Suprapubic skin (tissue), 4 donors: ENCODE results near the gene LPIN1. TPM values are rescaled to one million over a fixed set of nuclear protein-coding genes. Genes with fewer than 3 reads are reported as not detected.

Source experiments
- DNase-seq, 2 donors: peaks; one replicate each; pipeline ENCODE4 v3.0.0-alpha.2; 2019; ENCODE audit warnings: low spot score in 2 of 2
- H3K27ac ChIP-seq: fragments of 200-600 bp; sonication (generic); one replicate; pipeline ENCODE4 v1.5.1; 2019
- H3K27me3 ChIP-seq: fragments of 200-600 bp; sonication (generic); one replicate; pipeline ENCODE4 v1.5.1; 2019
- H3K36me3 ChIP-seq: fragments of 200-600 bp; sonication (generic); one replicate; pipeline ENCODE4 v1.5.1; 2019
- H3K4me1 ChIP-seq: fragments of 200-600 bp; sonication (generic); one replicate; pipeline ENCODE4 v1.5.1; 2019
- H3K4me3 ChIP-seq: fragments of 200-600 bp; sonication (generic); one replicate; pipeline ENCODE4 v1.5.1; 2019; ENCODE audit warnings: mild to moderate bottlenecking
- H3K9me3 ChIP-seq: fragments of 200-600 bp; sonication (generic); one replicate; pipeline ENCODE4 v1.5.1; 2019
- EP300 ChIP-seq: sonication (generic); formaldehyde crosslinking; IDR thresholded peaks from one replicate; pipeline ENCODE4 v1.6.1; 2017; ENCODE audit warnings: antibody characterized with exemption
- POLR2A ChIP-seq, 2 donors: fragments of 450-650 bp; IDR thresholded peaks; one replicate each; pipeline ENCODE4 v1.6.1; 2017; ENCODE audit warnings: antibody characterized with exemption in 2 of 2, mild to moderate bottlenecking in 2 of 2, moderate library complexity in 2 of 2
- POLR2AphosphoS5 ChIP-seq, 3 donors: sonication (generic); formaldehyde crosslinking; IDR thresholded peaks; one replicate each; pipeline ENCODE4 v1.6.1; 2017; ENCODE audit warnings: antibody characterized with exemption in 3 of 3
- WGBS: methylation state at CpG from one replicate; pipeline ENCODE4 v1.1.5; 2018; 5-methylcytosine and 5-hydroxymethylcytosine counted together
- total RNA-seq, 4 donors: library from RNA; depleted of rRNA; stranded (reverse); fragments of >200 nt; gene quantifications; one replicate each; pipeline ENCODE4 v1.1.0, GENCODE V29; 2016
- TF ChIP-seq, protein P1 (sequence below), 2 donors: fragments of 200-600 bp in 1 of 2; fragments of 450-650 bp in 1 of 2; sonication (generic) in 1 of 2; IDR thresholded peaks; one replicate each; pipeline ENCODE4 v1.5.1; 2016 to 2019; ENCODE audit warnings: antibody characterized with exemption in 2 of 2, mild to moderate bottlenecking in 1 of 2, moderate library complexity in 1 of 2

The LPIN1 gene
- total RNA-seq, 4 donors from 2014 or later = 25.9 to 71.9 (median 52.5) TPM

GRCh38 chr2:11768946-11769345, 22.5 kb downstream of the LPIN1 start:
- Histone ChIP-seq H3K27ac (no peak overlapping the region), H3K4me3 (no peak overlapping the region), H3K4me1 (no peaks in the 10 kb centered on the region), H3K36me3 (peaks cover 68% of the 10 kb centered on the region), H3K27me3 (no peaks in the 10 kb centered on the region), H3K9me3 (no peaks in the 10 kb centered on the region)
- no peak for TF ChIP-seq POLR2A (IDR thresholded peaks at IDR 0.05)
- TF ChIP-seq POLR2AphosphoS5 (IDR thresholded peaks at IDR 0.05) = no peak
- no peak for TF ChIP-seq EP300
- TF ChIP-seq, protein P1, sequence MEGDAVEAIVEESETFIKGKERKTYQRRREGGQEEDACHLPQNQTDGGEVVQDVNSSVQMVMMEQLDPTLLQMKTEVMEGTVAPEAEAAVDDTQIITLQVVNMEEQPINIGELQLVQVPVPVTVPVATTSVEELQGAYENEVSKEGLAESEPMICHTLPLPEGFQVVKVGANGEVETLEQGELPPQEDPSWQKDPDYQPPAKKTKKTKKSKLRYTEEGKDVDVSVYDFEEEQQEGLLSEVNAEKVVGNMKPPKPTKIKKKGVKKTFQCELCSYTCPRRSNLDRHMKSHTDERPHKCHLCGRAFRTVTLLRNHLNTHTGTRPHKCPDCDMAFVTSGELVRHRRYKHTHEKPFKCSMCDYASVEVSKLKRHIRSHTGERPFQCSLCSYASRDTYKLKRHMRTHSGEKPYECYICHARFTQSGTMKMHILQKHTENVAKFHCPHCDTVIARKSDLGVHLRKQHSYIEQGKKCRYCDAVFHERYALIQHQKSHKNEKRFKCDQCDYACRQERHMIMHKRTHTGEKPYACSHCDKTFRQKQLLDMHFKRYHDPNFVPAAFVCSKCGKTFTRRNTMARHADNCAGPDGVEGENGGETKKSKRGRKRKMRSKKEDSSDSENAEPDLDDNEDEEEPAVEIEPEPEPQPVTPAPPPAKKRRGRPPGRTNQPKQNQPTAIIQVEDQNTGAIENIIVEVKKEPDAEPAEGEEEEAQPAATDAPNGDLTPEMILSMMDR (IDR thresholded peaks at IDR 0.05) = no peak
- no peak for DNase-seq
- WGBS = 69% methylated on average over 3 of the region's 3 CpGs

DNA sequence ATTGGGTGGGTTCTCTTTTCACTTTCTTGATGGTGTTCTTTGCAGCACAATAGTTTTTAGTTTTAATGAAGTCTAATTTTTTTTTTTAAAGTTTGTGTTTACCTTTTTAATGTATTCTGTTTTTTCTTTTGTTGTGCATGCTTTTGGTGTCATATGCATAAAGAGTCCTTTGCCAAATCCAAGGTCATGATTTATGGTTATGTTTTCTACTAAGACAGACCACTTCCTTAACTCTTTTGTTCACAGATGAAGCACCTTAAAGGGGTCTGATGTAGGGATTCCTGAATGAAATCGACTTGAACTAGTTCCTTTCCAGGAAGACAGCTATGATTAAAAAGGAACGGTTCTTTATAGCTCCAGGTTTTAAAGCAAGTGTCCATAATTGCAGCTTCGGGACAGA, 23.1 kb downstream of the LPIN1 start:
- TF ChIP-seq POLR2A (IDR thresholded peaks at IDR 0.05) (no peak), EP300 (no peak), POLR2AphosphoS5 (IDR thresholded peaks at IDR 0.05) (no peak)
- TF ChIP-seq, protein P1 (IDR thresholded peaks at IDR 0.05) = no peak
- Histone ChIP-seq H3K4me3 (no peak overlapping the region), H3K4me1 (no peaks in the 10 kb centered on the region), H3K36me3 (peaks cover 74% of the 10 kb centered on the region), H3K9me3 (no peaks in the 10 kb centered on the region), H3K27ac (no peak overlapping the region), H3K27me3 (no peaks in the 10 kb centered on the region)
- DNase-seq = no peak
- WGBS = 65% methylated on average over 3 of the region's 3 CpGs

- WGBS = 82% methylated on average over 6 of the region's 6 CpGs
- no peak overlapping the region for H3K27ac ChIP-seq
- H3K9me3 ChIP-seq = no peaks in the 10 kb centered on the region
- H3K36me3 ChIP-seq = peaks cover 72% of the 10 kb centered on the region
- no peaks in the 10 kb centered on the region for H3K27me3 ChIP-seq
- TF ChIP-seq EP300 (no peak), POLR2AphosphoS5 (IDR thresholded peaks at IDR 0.05) (no peak), POLR2A (IDR thresholded peaks at IDR 0.05) (no peak)
- TF ChIP-seq, protein P1 (IDR thresholded peaks at IDR 0.05) = no peak
- no peaks in the 10 kb centered on the region for H3K4me1 ChIP-seq
- no peak for DNase-seq
- H3K4me3 ChIP-seq = no peak overlapping the region
Observed at GRCh38 chr2:11770531-11771188, 24.2 kb downstream of the LPIN1 start.

GRCh38 chr2:11771971-11772615, 25.7 kb downstream of the LPIN1 start:
- no peaks in the 10 kb centered on the region for H3K27me3 ChIP-seq
- DNase-seq = no peak
- 73% methylated on average over 8 of the region's 8 CpGs for WGBS
- H3K4me1 ChIP-seq = no peaks in the 10 kb centered on the region
- no peak for TF ChIP-seq EP300
- no peak for TF ChIP-seq POLR2A (IDR thresholded peaks at IDR 0.05)
- no peak for TF ChIP-seq POLR2AphosphoS5 (IDR thresholded peaks at IDR 0.05)
- TF ChIP-seq, protein P1 (IDR thresholded peaks at IDR 0.05) = no peak
- no peak overlapping the region for H3K27ac ChIP-seq
- no peak overlapping the region for H3K4me3 ChIP-seq
- H3K9me3 ChIP-seq = no peaks in the 10 kb centered on the region
- H3K36me3 ChIP-seq = peaks cover 58% of the 10 kb centered on the region

DNA sequence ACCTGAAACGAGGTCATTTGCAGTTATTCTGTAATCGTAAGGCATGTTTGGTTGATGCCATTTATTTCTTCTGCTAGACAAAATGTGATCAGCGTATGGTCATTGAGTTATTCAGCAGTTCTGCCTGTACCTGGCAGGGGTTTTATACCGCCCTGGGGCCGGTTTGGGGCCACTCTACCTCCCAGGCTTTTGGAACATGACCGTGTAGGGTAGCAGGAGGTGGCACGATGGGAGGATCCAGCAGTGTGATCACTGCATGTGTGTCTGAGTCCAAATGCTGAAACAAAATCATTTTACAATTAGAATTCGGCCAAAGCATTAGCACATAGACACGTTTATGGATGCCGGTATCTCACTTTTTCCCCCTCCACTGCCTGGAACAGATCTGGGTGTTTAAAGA, 26.7 kb downstream of the LPIN1 start:
- WGBS = 92% methylated on average over 10 of the region's 10 CpGs
- H3K36me3 ChIP-seq = peaks cover 50% of the 10 kb centered on the region
- DNase-seq = no peak

More for the DNA sequence above, 26.7 kb downstream of the LPIN1 start:
- H3K27me3 ChIP-seq = no peaks in the 10 kb centered on the region
- no peaks in the 10 kb centered on the region for H3K4me1 ChIP-seq
- H3K4me3 ChIP-seq = no peak overlapping the region
- TF ChIP-seq POLR2AphosphoS5 (IDR thresholded peaks at IDR 0.05) (no peak), POLR2A (IDR thresholded peaks at IDR 0.05) (no peak), EP300 (no peak)
- TF ChIP-seq, protein P1 (IDR thresholded peaks at IDR 0.05) = no peak
- no peaks in the 10 kb centered on the region for H3K9me3 ChIP-seq
- H3K27ac ChIP-seq = no peak overlapping the region
